Measurements from ENCODE around the gene HSD17B2. TPM values are rescaled to one million over a fixed set of nuclear protein-coding genes. Genes with fewer than 3 reads are reported as not detected.

The HSD17B2 gene
- polyA plus RNA-seq, 3 donors: not detected

GRCh38 chr16:82134846-82135245 lies 99.8 kb downstream of the HSD17B2 start:
- H3K27ac ChIP-seq (ENCODE audit: low read depth in 1 of 2, low read length in 2 of 2): no peak overlapping the region
- Mint-ChIP-seq H3K9me3 (peaks cover 0 to 4% (median 0%) of the 10 kb centered on the region in 7 donors), H3K4me3 (no peak overlapping the region), H3K27me3 (ENCODE audit: low read depth in 3 of 3) (peaks cover 2 to 5% (median 5%) of the 10 kb centered on the region in 3 donors), H3K36me3 (peaks cover 12 to 14% of the 10 kb centered on the region in 2 donors), H3K4me1 (no peaks in the 10 kb centered on the region), H3K27ac (peak overlapping the region in 1 of 7 donors; percentile 7)
- no peaks in the 10 kb centered on the region for H3K9me3 ChIP-seq (replicated peaks in 1 of 2; ENCODE audit: control insufficient read depth in 1 of 2, insufficient read depth in 1 of 2, low read length in 2 of 2)
- no peaks in the 10 kb centered on the region for H4K20me1 ChIP-seq (ENCODE audit: insufficient read depth, low read length)
- no peaks in the 10 kb centered on the region for H3K27me3 ChIP-seq (ENCODE audit: control insufficient read depth in 2 of 2, insufficient read depth in 2 of 2, low read length in 2 of 2)
- H3K4me2 ChIP-seq (replicated peaks; ENCODE audit: extremely low read depth, low read length, poor library complexity, severe bottlenecking): no peak overlapping the region
- no peaks in the 10 kb centered on the region for H3K79me2 ChIP-seq (ENCODE audit: insufficient read depth, low read length)
- no peak for DNase-seq
- intact Hi-C loops (cut with micrococcal nuclease): no loop called here
- H3K36me3 ChIP-seq (replicated peaks in 1 of 2; ENCODE audit: control insufficient read depth in 1 of 2, insufficient read depth in 2 of 2, low read length in 2 of 2): peaks cover 0 to 5% of the 10 kb centered on the region in 2 donors
- no peaks in the 10 kb centered on the region for H3K4me1 ChIP-seq (ENCODE audit: control insufficient read depth in 1 of 2, insufficient read depth in 2 of 2, low read length in 2 of 2)
- no CpG with 5 or more reads among the region's 8 CpGs for WGBS (ENCODE audit: insufficient coverage)
- no peak for TF ChIP-seq CTCF (IDR thresholded peaks at IDR 0.05)
- no peak overlapping the region for H3K4me3 ChIP-seq (replicated peaks in 1 of 3; ENCODE audit: low read depth in 2 of 3, low read length in 3 of 3)
- H2AFZ ChIP-seq (ENCODE audit: insufficient read depth, low read depth, low read length, poor library complexity, severe bottlenecking): no peak overlapping the region
- no peak overlapping the region for H3K9ac ChIP-seq (ENCODE audit: insufficient read depth, low read length, poor library complexity, severe bottlenecking)

- Histone ChIP-seq H3K27ac (ENCODE audit: low read depth in 1 of 2, low read length in 2 of 2) (no peak overlapping the region), H3K79me2 (ENCODE audit: insufficient read depth, low read length) (no peaks in the 10 kb centered on the region), H3K36me3 (replicated peaks in 1 of 2; ENCODE audit: control insufficient read depth in 1 of 2, insufficient read depth in 2 of 2, low read length in 2 of 2) (peaks cover 0 to 5% of the 10 kb centered on the region in 2 donors), H3K4me1 (ENCODE audit: control insufficient read depth in 1 of 2, insufficient read depth in 2 of 2, low read length in 2 of 2) (no peaks in the 10 kb centered on the region), H3K9ac (ENCODE audit: insufficient read depth, low read length, poor library complexity, severe bottlenecking) (no peak overlapping the region), H4K20me1 (ENCODE audit: insufficient read depth, low read length) (no peaks in the 10 kb centered on the region), H3K4me2 (replicated peaks; ENCODE audit: extremely low read depth, low read length, poor library complexity, severe bottlenecking) (no peak overlapping the region), H3K9me3 (replicated peaks in 1 of 2; ENCODE audit: control insufficient read depth in 1 of 2, insufficient read depth in 1 of 2, low read length in 2 of 2) (no peaks in the 10 kb centered on the region), H3K27me3 (ENCODE audit: control insufficient read depth in 2 of 2, insufficient read depth in 2 of 2, low read length in 2 of 2) (no peaks in the 10 kb centered on the region), H2AFZ (ENCODE audit: insufficient read depth, low read depth, low read length, poor library complexity, severe bottlenecking) (no peak overlapping the region), H3K4me3 (replicated peaks in 1 of 3; ENCODE audit: low read depth in 2 of 3, low read length in 3 of 3) (no peak overlapping the region)
- Mint-ChIP-seq H3K27ac (no peak overlapping the region), H3K4me3 (no peak overlapping the region), H3K9me3 (peaks cover 0 to 3% (median 0%) of the 10 kb centered on the region in 7 donors), H3K36me3 (peaks cover 14% of the 10 kb centered on the region in 2 donors), H3K27me3 (ENCODE audit: low read depth in 3 of 3) (peaks cover 0 to 5% (median 5%) of the 10 kb centered on the region in 3 donors), H3K4me1 (no peaks in the 10 kb centered on the region)
- WGBS (ENCODE audit: insufficient coverage): 95% methylated on average over 5 of the region's 8 CpGs
- no peak for TF ChIP-seq CTCF (IDR thresholded peaks at IDR 0.05)
- DNase-seq: no peak
- intact Hi-C loops (cut with micrococcal nuclease): no loop called here
Measured at GRCh38 chr16:82135844-82136243, 100.8 kb downstream of the HSD17B2 start.
